HS-5 (cell line): ENCODE data around the gene TSPAN12.

Experiments used
- DNase-seq: peaks from one replicate; pipeline ENCODE4 v3.0.0-alpha.2; 2012; ENCODE audit warnings: low read depth

The TSPAN12 gene

DNA sequence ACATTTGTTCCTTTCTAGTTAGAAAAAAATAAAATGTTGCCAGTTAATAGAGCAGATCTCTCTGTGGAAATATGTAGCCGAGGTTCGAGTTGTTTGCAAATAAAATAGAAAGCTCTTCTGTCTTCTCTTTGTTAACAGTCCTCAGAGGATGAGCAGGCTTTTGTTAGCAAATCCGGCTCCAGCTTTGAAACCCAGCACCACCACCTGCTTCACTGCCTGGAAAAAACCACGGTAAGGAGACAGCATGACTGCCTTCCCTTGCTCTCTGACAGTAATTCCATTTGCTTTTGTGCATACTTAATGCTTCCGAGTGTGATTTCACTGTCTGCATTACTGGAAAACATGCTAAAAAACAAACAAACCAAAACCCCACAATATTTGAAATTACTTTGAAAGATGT lies 115.6 kb downstream of the TSPAN12 start:
- no peak for DNase-seq

DNA sequence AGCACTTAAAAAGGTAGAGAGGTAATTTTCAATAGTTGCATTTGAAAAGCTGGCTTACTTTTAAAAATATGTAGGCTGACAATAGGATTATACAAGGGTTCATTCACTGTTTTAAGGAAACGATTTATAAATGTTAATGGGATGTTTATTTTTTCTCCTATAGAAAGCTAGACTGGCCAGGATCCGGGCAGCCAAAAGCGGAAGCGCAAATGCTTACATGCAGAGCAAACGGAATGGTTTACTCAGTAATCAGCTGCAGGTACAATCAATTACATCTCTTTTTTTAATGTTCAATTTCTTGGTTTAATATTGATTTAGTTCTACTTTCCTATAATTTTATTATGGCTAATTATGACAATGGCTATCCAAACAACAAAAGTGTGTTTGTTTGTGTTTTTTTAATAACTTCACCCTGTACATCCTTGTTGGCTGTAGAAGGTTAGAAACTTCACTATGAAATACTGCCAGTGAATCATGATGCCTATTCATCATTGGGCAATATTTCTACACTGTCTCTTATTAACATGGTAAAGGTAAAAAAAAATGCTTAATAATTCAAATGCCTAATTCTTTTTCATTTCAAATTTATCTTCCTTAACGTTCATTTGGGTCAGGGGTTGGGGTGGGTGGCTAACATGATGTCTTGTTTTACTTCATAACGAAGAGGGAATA lies 116.4 kb downstream of the TSPAN12 start:
- no peak for DNase-seq

DNA sequence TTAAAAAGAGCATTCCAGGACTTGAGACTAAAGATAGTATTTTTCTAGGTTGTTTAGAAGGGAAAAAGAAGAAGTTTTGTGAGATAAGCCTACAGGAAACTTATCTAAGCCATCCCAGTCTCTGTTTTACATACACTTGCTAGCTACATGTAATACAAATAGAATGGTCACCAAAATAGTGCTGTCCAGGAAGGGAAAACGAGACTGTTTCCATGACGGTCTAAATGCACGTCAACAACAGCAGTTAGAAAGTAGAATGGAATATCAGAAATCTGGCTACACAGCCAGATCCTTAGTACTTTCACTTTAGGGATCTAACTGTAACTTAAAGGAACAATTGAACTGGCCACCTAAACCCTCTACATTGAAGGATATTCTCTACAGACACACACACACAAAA lies 117.6 kb downstream of the TSPAN12 start:
- DNase-seq: no peak

DNA sequence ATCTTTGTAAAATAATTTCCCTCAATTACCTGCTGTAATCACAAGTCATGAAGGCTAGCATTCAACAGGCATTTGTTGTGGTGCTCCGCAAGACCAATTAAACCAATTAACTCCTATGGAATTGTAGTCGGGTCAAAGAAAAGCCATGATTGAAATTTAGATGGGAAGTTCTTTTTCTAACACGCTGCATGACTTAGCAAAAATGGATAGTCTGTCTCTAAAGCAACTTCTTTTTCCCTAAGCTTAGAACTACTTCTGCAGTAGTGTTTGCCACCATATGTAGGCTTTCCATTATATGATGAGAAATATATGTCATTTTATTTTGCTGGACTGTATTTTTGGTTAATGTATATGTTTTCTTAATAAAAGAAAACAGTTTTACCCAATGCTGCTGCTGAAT lies 119.1 kb downstream of the TSPAN12 start:
- no peak for DNase-seq
